CD4-positive, alpha-beta T cell treated with Interleukin-17A for 1 hour (primary cell): ENCODE results near the gene PRKG1.
"Not testable (repeated sequence)": the region's sequence is repeated elsewhere in the genome, so short reads cannot be mapped to it uniquely, and the experiment has no call there.

Experiments
- DNase-seq: peaks from one replicate; pipeline ENCODE4 v3.0.0-alpha.2; 2020

The PRKG1 gene

DNA sequence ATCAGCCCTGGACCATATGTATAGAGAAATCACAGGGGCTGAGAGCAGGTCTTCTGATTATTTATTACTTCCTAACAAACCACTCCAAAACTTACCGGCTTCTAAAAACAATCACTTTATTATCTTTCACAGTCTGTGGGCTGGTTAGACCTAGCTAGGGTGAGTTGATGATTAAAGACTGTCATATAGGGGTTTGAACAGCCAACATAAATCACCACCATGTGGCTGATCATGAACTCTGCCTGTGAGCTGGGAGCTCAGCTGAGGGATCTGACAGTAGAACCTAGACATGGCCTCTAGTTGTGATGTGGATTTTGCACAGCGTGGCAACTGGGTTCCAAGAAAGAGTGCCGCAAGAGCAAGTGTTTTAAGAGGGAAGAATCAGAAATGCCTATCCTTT is 319.8 kb downstream of the PRKG1 start:
- DNase-seq, result no peak

DNA sequence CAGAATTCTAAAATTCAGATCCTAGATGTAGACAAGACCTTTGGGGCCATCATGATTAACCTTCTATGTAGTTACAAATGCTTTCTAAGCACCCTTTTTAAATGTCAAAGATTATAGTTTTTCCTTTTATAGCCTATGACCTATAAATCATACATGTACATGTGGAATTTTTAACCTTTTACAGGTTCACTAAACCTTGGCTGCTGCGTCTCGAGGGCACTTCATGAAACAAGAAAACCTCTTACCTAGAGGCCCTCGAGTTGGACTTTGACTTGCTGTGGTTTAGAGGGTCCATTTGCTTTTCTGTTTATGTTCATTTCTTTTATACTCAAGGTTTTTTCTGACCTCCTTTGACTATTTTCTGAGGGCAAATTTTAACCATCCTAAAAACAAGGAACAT is 323.0 kb downstream of the PRKG1 start:
- no peak for DNase-seq

DNA sequence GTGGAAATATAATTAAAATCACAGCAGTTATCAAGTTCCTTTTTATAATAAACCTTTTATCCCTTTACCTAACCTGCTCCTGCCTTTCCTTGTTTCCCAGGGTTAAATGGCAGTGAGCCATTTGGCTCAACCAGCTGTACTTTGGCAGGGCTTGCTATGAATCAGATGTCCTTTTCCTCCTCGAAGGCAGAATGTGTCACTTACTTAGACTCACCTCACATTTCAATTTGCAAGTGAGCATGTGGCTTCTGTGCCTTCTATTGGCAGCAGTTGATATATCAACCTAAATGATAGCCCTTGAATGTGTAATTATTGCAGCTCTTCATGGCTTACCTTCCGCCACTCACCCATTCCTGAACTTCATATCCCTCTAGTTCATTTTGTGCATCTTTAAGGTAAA is 323.4 kb downstream of the PRKG1 start:
- no peak for DNase-seq

DNA sequence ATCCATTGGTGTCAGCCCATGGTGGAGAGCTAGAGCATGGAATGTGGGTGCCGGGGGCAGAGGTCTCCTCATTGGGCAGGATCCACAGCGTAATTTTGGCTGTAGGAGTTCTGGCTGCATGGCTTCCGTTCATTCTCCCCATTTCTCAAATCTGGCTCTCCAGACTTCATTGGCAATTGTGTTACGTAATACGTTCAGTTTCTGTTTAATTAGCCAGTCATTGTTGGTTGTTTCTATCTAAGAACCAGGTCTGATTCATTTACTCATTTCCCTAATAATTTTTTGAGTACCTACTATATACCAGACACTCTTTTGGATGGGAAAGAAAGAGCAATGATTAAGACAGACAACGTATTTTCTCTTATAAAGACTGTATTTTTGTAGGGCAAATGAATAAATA is 325.6 kb downstream of the PRKG1 start:
- no peak for DNase-seq

DNA sequence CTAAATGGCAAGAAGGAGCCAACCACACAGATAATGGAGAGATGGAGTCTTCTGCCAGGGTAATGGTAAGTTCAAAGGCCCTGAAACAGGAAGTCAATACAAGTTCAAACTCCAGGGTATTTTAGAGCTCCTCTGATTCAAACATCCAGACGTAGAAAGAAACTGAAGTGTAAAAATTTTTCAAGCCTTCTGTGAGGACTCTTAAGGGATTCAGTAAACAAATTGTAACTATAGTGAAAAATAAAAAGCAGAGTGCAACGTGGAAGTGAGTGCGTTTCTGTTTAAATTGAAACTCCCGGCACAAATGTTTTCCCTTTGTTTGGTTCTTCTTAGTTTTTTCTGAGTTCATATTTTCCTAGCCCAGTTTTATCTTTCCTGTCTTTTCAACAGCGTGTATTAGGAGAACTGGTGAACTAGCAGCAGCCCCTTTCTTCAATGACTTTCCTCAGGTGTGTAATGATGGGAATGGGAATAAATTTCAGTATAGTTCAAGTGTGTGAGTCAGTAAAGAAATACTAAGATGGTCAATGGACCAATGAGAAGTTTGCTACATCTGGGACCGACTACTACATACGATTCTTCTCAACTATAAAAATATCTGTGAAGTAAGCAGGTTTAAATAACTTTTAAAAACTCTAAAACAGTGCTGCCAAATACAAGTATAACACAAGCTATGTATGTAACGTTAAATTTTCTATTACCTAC is 326.3 kb downstream of the PRKG1 start:
- no peak for DNase-seq

DNA sequence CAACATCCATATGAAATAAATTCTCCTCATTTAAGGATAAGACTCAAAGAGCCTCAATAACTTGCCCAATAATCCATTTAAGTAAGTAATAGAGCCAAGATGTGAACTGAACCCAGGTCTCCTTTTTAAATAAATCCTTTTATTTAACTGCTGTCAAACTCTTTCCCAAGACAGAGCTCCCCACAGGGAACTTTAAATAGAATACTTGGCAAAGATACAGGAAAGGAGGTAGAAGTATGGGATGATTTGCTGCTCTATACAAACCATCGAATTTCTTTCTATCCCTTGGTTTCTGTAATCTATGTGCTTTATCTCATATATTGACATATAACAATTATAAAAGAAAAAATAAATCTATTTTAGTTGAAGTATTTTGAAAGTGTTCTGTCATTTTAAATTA is 329.2 kb downstream of the PRKG1 start:
- no peak for DNase-seq

DNA sequence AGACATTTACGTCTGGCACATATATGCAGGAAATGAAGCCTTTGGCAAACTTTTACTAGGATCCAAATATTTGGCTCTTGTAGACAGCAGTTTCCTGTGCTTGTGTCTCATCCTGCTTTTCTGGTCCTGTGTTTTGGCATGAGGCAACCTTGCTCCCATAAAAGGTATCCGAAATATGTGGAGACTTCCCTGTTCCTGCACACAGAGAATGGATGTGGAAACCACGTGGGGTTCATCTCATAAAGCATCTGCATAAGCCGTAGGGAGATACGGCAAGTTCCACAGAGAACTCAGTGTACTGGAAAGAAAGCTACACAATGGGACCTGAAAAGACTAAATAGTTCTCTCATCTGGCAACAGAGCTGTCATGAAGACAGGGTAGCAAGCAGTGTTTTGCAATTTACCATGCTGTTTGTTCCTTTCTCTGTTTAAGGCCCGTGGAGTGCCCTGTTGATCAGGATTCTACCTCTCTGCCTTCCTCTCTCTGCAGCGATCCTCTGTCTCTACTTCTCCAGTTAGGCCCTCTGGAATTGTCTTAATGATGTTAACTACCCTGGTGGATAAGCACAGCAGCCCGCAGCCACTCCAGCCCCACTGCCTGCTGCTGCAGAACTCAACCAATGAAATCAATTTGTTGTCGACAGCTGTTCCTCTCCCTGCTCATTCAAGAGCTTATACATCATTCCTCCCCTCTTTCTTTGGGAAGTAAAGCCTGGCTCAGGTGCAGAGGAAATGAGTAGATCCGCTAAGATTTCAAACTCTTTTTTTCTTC is 331.5 kb downstream of the PRKG1 start:
- no peak for DNase-seq

DNA sequence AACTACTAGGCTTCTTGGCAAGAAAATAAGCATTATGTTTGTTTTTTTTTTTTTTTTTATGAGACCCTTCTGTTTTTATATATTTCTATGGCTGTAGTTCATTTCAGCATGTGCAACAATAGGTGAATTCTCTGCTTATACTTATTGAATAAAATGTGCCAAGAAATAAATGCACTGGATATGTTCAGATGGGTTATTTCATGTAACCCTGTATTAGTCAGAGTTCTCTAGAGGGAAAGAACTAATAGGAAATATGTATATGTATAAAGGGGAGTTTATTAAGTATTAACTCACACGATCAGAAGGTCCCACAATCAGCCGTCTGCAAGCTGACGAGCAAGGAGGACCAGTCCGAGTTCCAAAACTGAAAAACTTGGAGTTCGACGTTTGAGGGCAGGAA is 332.3 kb downstream of the PRKG1 start:
- no peak for DNase-seq

DNA sequence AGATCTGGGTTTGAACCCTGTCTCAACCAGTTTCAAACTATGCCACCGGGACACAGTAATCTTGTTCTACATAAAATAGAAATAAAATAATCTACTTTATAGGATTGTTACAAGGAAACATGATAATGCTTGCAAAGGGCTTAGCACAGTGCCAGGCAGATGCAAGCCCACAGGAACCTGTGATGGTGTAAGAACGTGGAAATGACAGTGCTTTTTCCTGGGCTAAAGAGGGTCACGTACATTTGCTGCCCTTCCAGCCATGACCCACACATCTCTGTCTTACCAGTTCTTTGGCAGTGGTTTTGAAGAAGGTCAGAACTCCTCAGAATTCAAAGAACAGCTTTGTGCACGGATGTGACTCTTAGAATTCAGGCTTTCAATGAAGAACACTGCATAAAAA is 342.2 kb downstream of the PRKG1 start:
- no peak for DNase-seq

DNA sequence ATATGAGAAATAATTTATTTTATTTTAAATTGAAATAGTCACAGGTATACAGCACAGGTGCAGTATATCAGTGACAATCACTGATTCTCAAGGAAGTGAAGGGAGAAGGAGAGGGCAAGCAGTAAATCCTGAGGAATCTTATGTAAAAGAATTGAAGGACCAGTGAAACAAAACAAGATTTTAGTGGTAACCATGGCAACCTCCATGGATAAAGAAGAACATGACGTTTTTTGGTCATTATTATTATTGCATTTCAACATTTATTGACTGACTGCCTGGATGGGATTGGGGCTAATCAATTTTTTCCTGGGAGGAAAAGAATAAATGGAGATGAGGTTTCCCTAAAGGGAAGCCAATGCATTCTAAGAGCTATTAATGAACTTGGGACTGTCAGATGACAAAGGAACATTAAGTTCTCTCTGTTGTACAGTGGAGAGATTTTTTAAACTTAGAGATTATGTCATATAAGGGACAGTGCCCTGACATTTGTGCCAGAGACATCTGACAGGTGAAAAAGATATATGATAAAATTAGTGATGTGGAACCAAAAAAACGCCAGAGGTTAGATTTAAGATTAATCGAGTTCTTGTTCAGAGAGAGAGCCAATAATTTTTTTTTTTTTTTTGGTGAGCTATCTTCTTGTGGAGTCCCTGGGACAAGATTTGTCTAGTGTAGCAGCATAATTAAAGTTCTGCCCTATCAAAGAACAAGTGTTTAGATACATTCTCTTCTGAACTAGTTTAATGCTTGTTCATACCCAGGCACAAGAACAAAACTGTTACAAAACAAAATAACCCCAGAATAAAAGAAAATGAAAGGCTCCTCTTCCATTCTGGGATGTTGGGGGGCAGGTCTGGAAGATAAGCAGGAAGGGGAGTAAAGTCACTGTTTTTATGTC is 345.2 kb downstream of the PRKG1 start:
- DNase-seq, result no peak

DNA sequence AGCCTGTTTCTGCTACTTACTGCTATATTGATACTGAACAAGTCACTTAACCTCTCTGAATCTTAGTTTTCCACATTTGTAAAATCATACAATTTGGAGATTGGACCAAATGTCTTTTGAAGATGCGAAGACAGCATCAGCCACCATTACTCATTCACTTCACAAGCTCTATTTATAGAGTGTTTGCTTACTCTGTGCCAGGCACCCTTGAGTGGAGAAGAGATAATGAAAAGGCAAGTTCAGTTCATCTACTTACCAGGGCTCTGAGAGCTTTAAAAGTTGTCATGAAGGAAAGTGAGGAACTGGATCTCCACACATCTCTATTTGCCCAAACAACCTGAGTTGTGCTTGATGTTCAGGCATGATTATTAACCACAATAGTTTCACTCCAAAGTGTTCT is 347.6 kb downstream of the PRKG1 start:
- DNase-seq, result no peak

DNA sequence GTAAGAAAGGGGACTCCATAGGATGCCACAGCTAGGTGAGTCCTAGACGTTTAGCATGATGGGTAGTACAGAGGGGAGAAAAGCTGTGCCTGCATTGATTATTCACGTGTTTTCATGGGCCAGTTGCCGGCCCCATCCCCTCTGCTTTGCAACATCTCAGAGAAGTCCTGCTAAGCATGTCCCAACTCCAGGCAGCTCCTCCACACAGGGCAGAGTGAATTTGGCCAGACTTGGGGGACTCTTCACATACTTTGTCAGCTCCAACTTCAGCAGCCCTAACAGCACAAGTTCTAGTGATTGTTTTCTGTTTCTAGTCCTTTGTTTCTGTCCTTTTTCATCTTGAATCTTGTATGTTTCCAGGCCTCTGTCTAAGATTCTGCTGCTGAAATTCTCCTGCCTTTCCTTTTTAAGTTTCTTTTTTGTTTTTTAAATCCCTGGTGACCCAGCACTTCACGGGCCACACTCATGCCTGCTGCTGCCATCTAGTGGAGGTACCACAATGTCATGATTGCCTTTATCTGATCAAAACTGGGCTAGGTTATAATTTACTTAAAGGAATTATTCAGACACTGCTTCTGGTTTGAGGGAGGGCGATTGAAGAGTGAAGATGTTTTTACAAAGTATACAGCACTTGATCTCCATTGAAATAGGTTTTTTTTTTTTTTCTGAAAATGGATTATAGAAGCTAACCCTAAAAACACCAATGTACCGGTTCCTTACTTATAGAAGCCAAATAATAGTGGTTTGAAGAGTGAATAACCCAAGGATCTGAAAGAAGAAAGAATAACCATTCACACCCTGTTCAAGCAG is 348.2 kb downstream of the PRKG1 start:
- peak; percentile 40 for DNase-seq

DNA sequence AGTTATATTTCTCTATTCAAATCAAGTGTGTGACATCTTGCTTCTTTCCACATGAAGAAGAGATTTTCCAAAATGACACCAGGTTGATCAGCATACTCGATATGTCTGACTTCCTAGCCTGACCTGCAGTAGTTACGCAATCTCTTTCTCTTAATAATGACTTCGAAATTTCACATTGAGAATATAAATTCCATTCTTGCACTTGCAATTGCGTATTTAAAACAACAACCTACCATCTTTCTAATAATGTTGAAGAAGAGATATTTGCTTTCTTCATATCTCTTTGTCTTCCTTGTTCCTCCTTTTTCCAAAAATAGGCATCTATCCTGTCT is 348.8 kb downstream of the PRKG1 start:
- DNase-seq, result no peak

DNA sequence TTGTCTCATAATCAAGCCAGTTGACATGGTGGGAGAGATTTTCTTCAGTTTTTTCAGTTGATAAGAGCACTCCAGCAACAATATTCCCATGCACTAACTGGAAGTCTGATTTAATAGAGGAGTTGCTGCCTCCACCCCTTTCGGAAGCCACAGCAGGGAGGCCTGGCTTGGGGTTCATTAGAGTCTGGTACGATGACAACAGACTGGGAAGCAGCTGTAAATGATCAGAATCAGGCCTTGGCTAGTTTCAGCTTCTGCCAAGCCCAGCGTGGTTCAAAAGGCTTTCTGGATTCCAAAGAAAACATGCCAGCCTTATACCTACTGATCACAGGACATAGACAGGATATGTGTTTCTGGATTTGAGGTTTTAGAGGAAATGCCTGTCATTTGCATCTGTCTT is 351.1 kb downstream of the PRKG1 start:
- DNase-seq, result no peak

DNA sequence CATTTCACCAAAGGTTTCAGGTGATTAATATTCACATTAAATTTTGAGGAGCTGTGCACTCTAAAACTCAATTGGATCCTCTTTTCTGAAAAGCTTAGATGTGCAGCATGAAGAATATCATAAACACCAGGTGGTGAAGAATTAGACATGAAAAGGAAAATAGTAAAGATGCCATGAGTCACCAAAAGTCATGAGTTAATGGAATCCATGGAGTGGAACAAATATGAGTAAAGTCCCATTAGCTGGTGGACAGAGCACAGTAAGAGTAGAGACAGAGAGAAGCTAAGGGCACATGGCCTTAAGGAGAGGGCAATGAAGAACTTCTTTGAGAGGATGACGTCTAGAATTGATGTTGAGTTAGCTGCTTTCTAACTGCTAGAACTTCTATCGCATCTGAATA is 353.5 kb downstream of the PRKG1 start:
- no peak for DNase-seq

DNA sequence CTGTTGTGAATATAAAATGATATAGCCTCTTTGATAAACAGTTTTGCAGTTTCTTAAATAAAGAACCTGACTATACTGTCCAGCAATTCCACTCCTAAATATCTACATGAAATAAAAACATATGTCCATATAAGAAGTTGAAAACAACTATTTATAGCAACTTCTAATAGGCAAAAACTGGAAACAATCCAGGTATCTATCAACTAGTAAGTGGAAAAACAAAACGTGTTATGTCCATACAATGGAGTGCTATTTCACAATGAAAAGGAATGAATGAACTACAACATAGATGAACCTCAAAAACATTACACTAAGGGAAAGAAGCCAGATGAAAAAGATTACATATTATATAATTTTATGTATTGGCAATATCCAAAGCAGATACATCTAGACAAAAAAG is 356.2 kb downstream of the PRKG1 start:
- DNase-seq, result no peak

DNA sequence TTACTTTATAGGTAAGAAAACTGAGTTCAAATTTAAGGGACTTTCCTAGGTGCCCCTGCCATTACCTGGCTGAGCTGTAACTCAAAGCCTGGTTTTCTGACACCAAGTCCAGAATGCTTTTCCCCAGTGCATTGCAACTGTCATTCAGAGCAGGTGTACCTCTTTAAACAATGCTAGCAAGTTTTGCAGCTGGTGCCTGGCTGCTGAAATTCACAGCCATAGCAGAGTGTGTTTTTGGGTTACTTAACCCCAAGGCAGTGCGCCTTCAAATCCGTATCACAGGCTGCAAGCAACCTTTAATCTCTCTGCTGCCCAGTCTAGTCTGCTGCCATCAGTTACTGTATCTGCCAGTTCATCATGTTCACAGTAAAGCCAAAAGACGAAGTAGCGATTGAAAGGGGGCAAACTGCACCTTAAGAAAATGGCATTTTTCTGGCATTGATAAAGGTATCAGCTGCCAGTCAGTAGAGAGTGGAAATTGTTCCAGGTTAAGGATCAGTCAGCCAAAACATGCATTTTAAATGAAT is 359.7 kb downstream of the PRKG1 start:
- DNase-seq, result no peak

DNA sequence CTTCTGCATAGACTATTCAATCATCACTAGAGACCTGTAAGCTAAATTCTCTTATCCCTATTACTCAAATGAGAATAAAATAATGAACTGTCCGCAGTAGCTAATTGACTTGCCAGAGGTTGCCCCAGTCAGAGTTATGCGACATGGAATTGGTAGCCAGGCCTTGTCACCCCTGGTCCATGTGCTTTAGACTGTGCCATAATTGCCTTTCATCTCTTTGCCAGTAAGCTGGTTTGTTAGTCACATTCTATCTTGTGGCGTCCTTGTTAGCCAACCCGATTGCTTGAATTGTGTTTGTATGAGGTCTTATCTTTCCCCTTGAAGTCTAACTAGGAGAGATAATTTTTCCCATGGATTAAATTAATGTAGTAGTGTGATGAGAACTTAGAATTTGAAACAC is 362.5 kb downstream of the PRKG1 start:
- no peak for DNase-seq

DNA sequence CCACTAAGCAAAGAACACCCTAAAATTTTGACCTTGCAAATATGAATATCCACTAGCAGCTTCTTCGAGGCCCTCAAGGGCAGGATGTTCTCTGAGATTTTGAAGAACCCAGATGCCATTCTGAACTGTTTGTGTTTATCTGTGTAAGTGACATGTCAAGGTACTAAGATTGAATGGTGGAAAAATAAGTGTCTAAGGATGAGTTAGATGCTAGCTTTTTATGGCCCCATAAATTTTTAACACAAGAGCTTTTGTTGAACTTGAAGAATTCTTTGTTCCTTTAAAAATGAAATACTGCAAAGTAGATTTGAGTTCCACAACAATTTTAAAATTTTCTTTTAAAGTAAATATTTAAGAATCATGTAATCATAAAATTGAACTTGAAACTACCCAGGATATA is 365.4 kb downstream of the PRKG1 start:
- no peak for DNase-seq

DNA sequence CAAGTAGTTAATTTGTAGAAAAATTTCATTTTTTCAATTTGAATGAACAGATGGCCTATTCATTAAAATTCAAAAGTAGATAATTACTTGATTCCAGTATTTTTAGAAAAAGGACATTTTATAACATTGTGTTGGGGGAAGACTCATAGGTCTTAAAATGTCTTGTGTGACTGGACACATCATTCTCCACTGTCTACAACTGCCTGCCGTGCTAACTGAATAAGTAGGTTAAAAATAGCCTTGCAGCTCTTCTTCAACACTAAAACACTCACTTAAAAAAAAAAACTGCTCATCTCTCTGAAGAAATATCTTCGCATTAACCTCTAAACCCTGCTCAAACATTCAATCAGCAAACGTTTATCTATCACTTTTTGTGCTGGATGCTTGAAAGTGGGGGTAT is 371.3 kb downstream of the PRKG1 start:
- DNase-seq, result no peak

DNA sequence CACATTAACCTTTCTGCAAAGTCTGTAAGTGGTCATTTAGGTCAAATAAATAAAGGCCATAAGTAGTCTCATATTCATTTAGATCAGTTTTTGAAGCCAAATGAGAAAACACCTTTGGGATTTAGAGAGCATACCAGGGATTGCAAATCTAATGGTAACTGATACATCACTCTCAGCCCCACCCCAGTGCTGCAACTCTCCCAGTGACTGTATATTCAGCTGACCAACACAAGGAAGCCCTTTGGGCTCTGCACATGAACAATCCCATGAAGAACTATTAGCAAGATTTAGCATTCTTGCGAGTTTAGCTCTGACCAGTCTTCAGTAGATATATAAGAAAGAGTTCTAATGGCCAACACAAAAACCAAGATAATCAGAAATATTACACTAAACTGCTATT is 372.8 kb downstream of the PRKG1 start:
- no peak for DNase-seq

DNA sequence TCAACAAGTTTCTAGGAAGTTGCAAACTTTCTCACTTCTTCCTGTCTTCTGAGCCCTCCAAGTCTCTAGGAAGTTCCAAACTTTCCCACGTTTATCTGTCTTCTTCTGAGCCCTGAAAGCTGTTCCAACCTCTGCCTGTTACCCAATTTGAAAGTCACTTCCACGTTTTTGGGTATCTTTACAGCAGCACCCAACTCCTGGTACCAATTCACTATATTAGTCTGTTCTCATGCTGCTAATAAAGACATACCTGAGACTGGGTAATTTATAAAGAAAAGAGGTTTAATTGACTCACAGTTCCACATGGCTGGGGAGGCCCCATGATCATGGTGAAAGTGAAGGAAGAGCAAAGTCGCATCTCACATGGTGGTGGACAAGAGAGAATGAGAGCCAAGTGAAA is 381.5 kb downstream of the PRKG1 start:
- DNase-seq, result not testable (repeated sequence)

DNA sequence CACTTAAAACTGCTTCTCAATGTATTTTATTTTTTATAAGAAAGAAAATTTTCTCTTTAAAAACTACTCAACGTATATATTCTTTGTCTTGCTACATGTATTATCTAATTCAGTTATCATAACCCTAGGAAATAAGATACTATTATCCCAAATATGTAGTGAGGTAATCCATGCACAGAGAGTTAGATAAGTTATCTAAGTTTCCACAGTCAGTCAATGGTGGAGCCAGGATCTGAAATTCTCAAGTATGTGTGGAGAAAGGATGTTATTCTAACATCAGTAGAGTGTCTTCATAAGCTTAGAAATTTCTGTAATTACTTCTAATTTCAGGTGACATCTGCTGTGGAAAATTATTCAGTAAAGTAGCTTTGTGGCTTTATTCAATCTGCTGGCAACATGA is 385.2 kb downstream of the PRKG1 start:
- DNase-seq, result no peak
